ENCODE results near the gene SLC12A4. TPM values are rescaled to one million over a fixed set of nuclear protein-coding genes. Genes with fewer than 3 reads are reported as not detected.
"Not testable (repeated sequence)": the region's sequence is repeated elsewhere in the genome, so short reads cannot be mapped to it uniquely, and the experiment has no call there.

SLC12A4 gene
- total RNA-seq, 2 experiments from 2014 or later, result 43.9 to 48.7 TPM

- Mint-ChIP-seq H3K9me3 (no peaks in the 10 kb centered on the region), H3K36me3 (no peaks in the 10 kb centered on the region), H3K27ac (peak overlapping the region; percentile 56), H3K4me3 (no peak overlapping the region), H3K4me1 (peaks cover 17% of the 10 kb centered on the region), H3K27me3 (no peaks in the 10 kb centered on the region)
- DNase-seq (no peak), ATAC-seq (ENCODE audit: low read depth) (no peak)
- POLR2A ChIA-PET, result no interaction called here
These were observed 46.2 kb downstream of the SLC12A4 start for GRCh38 chr16:67922221-67922620.

GRCh38 chr16:67919622-67920221, 48.7 kb downstream of the SLC12A4 start:
- Mint-ChIP-seq H3K4me1 (peaks cover 18% of the 10 kb centered on the region), H3K36me3 (peaks cover 2% of the 10 kb centered on the region), H3K27me3 (no peaks in the 10 kb centered on the region), H3K9me3 (no peaks in the 10 kb centered on the region), H3K27ac (no peak overlapping the region), H3K4me3 (no peak overlapping the region)
- no peak for DNase-seq
- no peak for ATAC-seq (ENCODE audit: low read depth)
- POLR2A ChIA-PET, result no interaction called here

GRCh38 chr16:67917852-67918236, 50.6 kb downstream of the SLC12A4 start:
- no peaks in the 10 kb centered on the region for H3K9me3 Mint-ChIP-seq
- peak overlapping the region; percentile 78 for H3K27ac Mint-ChIP-seq
- peaks cover 3% of the 10 kb centered on the region for H3K36me3 Mint-ChIP-seq
- POLR2A ChIA-PET, result no interaction called here
- ATAC-seq (ENCODE audit: low read depth) (peak; percentile 82), DNase-seq (no peak)
- H3K27me3 Mint-ChIP-seq, result no peaks in the 10 kb centered on the region
- peaks cover 17% of the 10 kb centered on the region for H3K4me1 Mint-ChIP-seq
- no peak overlapping the region for H3K4me3 Mint-ChIP-seq

GRCh38 chr16:67917140-67917851, 51.1 kb downstream of the SLC12A4 start:
- Mint-ChIP-seq H3K36me3 (peaks cover 3% of the 10 kb centered on the region), H3K9me3 (no peaks in the 10 kb centered on the region), H3K27ac (peak overlapping the region; percentile 78), H3K27me3 (no peaks in the 10 kb centered on the region), H3K4me3 (no peak overlapping the region), H3K4me1 (peaks cover 14% of the 10 kb centered on the region)
- POLR2A ChIA-PET, result no interaction called here
- DNase-seq (no peak), ATAC-seq (ENCODE audit: low read depth) (no peak)

GRCh38 chr16:67915831-67916723, 52.4 kb downstream of the SLC12A4 start:
- DNase-seq, result no peak
- Mint-ChIP-seq H3K36me3 (peaks cover 3% of the 10 kb centered on the region), H3K9me3 (no peaks in the 10 kb centered on the region), H3K27me3 (no peaks in the 10 kb centered on the region), H3K27ac (no peak overlapping the region), H3K4me1 (peaks cover 12% of the 10 kb centered on the region), H3K4me3 (no peak overlapping the region)
- ATAC-seq (ENCODE audit: low read depth), result no peak
- POLR2A ChIA-PET, result interaction anchor here (1.1 kb wide), 1 partner anchor 19 kb away, joined by 4 read pairs; no protein-coding TSS in a partner anchor

GRCh38 chr16:67915496-67915769, 53.0 kb downstream of the SLC12A4 start:
- POLR2A ChIA-PET, result interaction anchor here (1.1 kb wide), 1 partner anchor 20 kb away, joined by 4 read pairs; no protein-coding TSS in a partner anchor

GRCh38 chr16:67914758-67915495, 53.5 kb downstream of the SLC12A4 start:
- no peaks in the 10 kb centered on the region for H3K9me3 Mint-ChIP-seq
- no peak for ATAC-seq (ENCODE audit: low read depth)
- POLR2A ChIA-PET, result interaction anchor here (0.7 to 1.1 kb wide), 2 partner anchors 18 to 21 kb away, joined by 3 to 4 read pairs; no protein-coding TSS in a partner anchor
- H3K27ac Mint-ChIP-seq, result no peak overlapping the region
- H3K4me1 Mint-ChIP-seq, result peaks cover 19% of the 10 kb centered on the region
- H3K36me3 Mint-ChIP-seq, result peaks cover 3% of the 10 kb centered on the region
- no peaks in the 10 kb centered on the region for H3K27me3 Mint-ChIP-seq
- no peak for DNase-seq
- H3K4me3 Mint-ChIP-seq, result no peak overlapping the region

More at GRCh38 chr16:67915496-67915769, 53.0 kb downstream of the SLC12A4 start:
- H3K27me3 Mint-ChIP-seq; DNase-seq; H3K9me3 Mint-ChIP-seq; H3K4me3 Mint-ChIP-seq; H3K27ac Mint-ChIP-seq; H3K36me3 Mint-ChIP-seq; ATAC-seq (ENCODE audit: low read depth): not testable (repeated sequence)
- H3K4me1 Mint-ChIP-seq, result peaks cover 15% of the 10 kb centered on the region

- peak; percentile 100 for ATAC-seq (ENCODE audit: low read depth)
- H3K27me3 Mint-ChIP-seq, result no peaks in the 10 kb centered on the region
- peaks cover 3% of the 10 kb centered on the region for H3K36me3 Mint-ChIP-seq
- H3K4me1 Mint-ChIP-seq, result peaks cover 13% of the 10 kb centered on the region
- peak overlapping the region; percentile 70 for H3K27ac Mint-ChIP-seq
- DNase-seq, result no peak
- H3K4me3 Mint-ChIP-seq, result no peak overlapping the region
- POLR2A ChIA-PET, result interaction anchor here (1.9 kb wide), 1 partner anchor 25 kb away, joined by 4 read pairs; no protein-coding TSS in a partner anchor
- H3K9me3 Mint-ChIP-seq, result no peaks in the 10 kb centered on the region
These were observed 58.3 kb downstream of the SLC12A4 start for GRCh38 chr16:67910158-67910557.

- Mint-ChIP-seq H3K27ac (no peak overlapping the region), H3K4me1 (peaks cover 13% of the 10 kb centered on the region), H3K27me3 (no peaks in the 10 kb centered on the region), H3K4me3 (peak overlapping the region; percentile 47), H3K9me3 (no peaks in the 10 kb centered on the region), H3K36me3 (peaks cover 2% of the 10 kb centered on the region)
- no peak for ATAC-seq (ENCODE audit: low read depth)
- POLR2A ChIA-PET, result no interaction called here
- no peak for DNase-seq
These were observed 59.2 kb downstream of the SLC12A4 start for GRCh38 chr16:67909056-67909742.

GRCh38 chr16:67907397-67908180, 60.8 kb downstream of the SLC12A4 start:
- DNase-seq (no peak), ATAC-seq (ENCODE audit: low read depth) (no peak)
- peaks cover 13% of the 10 kb centered on the region for H3K4me1 Mint-ChIP-seq
- POLR2A ChIA-PET, result no interaction called here
- peaks cover 3% of the 10 kb centered on the region for H3K36me3 Mint-ChIP-seq
- peak overlapping the region; percentile 64 for H3K27ac Mint-ChIP-seq
- H3K4me3 Mint-ChIP-seq, result no peak overlapping the region
- no peaks in the 10 kb centered on the region for H3K9me3 Mint-ChIP-seq
- no peaks in the 10 kb centered on the region for H3K27me3 Mint-ChIP-seq

GRCh38 chr16:67902831-67903230, 65.6 kb downstream of the SLC12A4 start:
- POLR2A ChIA-PET, result no interaction called here
- Mint-ChIP-seq H3K36me3 (peaks cover 3% of the 10 kb centered on the region), H3K27ac (no peak overlapping the region), H3K4me3 (no peak overlapping the region), H3K27me3 (no peaks in the 10 kb centered on the region), H3K4me1 (no peaks in the 10 kb centered on the region), H3K9me3 (no peaks in the 10 kb centered on the region)
- no peak for DNase-seq
- no peak for ATAC-seq (ENCODE audit: low read depth)

GRCh38 chr16:67901734-67902133, 66.7 kb downstream of the SLC12A4 start:
- Mint-ChIP-seq H3K27ac (no peak overlapping the region), H3K9me3 (no peaks in the 10 kb centered on the region), H3K27me3 (no peaks in the 10 kb centered on the region), H3K36me3 (peaks cover 5% of the 10 kb centered on the region), H3K4me1 (peaks cover 2% of the 10 kb centered on the region), H3K4me3 (no peak overlapping the region)
- POLR2A ChIA-PET, result no interaction called here
- DNase-seq (no peak), ATAC-seq (ENCODE audit: low read depth) (no peak)
